Esophagus mucosa (tissue), 1 donor: ENCODE measurements around the gene GBA2. TPM values are rescaled to one million over a fixed set of nuclear protein-coding genes. Genes with fewer than 3 reads are reported as not detected.

Experiments used
- ATAC-seq: fragments of 200-7000 bp; cut with Tn5 transposase; one replicate; pipeline ENCODE4 v1.9.1; 2020
- total RNA-seq: library from RNA; stranded (reverse); gene quantifications from one replicate; pipeline ENCODE4 v1.2.4, GENCODE V29; 2023
- donor health status: DM: yes; HTN: yes; CAD: no.

Gene GBA2
- total RNA-seq, 1 donor from 2014 or later: 20.9 TPM

DNA sequence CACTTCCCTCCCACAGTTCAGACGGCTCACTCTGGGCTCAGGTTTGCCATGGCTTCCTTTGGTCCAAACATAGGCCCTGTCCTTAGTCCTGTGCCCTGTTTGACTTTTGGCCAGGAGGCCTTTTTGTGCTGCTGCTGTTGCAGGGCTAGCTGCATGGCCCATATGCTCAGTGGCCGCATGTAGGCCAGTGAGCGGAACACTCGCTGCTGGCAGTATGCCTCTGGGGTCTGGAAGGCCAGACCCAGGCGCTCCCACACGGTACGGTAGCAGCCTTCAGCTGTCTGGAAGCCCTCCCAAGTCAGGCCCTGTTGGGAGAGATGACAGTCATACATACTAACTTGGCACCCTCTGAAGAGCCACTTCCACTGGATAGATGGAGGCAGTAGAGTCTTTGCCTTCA, 11.9 kb downstream of the GBA2 start:
- no peak for ATAC-seq

DNA sequence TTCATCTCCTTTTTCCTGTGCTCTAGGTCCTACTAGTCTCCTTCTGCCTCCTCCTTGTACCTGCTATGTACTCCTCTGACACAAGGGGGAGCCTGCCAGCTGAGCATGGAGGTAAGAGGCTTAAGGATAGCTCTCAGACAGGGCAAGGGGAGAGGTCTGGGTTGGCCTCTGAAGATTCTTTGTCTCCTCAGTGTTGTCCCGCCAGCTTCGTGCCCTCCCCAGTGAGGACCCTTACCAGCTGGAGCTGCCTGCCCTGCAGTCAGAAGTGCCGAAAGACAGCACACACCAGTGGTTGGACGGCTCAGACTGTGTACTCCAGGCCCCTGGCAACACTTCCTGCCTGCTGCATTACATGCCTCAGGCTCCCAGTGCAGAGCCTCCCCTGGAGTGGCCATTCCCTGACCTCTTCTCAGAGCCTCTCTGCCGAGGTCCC, 12.8 kb downstream of the GBA2 start:
- peak; percentile 25 for ATAC-seq

DNA sequence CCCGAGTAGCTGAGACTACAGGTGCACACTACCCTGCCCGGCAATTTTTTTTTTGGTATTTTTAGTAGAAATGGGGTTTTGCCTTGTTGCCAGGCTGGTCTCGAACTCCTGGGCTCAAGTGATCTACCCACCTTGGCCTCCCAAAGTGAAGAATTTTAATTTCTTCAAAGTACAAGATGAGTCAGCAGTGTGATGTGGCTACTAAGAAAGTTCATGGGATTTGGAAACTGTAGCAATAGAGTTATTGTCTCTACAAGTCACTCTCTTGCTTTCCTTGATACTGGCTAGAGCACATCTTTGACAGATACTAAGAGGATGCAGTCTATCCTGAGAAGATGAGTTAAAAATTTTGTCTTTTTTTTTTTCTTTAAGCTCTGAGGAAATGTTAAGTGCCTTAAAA, 14.9 kb downstream of the GBA2 start:
- no peak for ATAC-seq

DNA sequence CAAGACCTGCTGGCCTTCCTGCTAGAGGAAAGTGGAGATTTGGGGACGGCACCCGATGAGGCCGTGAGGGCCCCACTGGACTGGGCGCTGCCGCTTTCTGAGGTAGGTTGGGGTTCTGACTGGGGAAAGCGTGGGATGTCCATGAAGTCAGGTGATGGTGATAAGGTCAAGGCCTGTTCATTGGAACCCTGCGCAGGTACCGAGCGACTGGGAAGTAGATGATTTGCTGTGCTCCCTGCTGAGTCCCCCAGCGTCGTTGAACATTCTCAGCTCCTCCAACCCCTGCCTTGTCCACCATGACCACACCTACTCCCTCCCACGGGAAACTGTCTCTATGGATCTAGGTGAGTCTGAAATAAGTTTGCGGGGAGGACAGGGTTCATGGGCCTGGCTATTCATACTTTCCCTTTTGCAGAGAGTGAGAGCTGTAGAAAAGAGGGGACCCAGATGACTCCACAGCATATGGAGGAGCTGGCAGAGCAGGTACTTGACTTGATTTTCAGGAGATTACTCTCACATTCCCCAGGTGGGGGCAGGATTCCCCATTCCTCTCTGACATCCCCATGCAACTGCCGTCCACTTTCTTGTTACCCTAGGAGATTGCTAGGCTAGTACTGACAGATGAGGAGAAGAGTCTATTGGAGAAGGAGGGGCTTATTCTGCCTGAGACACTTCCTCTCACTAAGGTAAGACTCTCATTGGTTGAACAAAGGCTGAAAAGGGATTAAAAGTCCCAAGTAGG, 16.1 kb downstream of the GBA2 start:
- ATAC-seq: peak; percentile 18

DNA sequence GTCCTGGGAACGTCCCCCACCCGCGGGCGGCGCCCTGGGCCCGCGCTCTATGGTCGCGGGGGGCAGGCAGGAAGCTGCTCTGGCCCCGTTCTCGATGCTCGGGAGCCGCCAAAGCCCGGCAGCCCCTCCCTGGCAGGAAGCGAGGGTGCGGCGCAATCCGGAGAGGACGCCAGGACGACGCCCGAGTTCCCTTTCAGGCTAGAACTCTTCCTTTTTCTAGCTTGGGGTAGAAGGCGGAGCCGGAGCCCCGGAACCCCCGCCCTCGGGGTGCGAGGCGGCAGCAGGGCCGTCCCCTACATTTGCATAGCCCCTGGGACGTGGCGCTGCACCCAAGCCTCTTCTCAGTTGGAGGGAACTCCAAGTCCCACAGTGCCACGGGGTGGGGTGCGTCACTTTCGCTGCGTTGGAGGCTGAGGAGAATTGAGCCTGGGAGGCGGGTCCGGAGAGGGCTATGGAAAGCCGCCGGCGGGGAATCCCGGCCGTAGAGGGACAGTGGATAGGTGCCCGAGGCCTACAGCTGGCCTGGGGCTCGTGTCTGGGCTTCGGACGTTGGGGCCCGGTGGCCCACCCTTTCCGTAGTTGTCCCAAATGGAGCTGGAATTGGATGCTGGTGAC, 16.7 kb downstream of the GBA2 start, which contains the start of the genes CREB3 and TLN1:
Gene CREB3, plus strand, starts transcription at position 482 of the 615 bp plus-strand sequence. Its CDS starts 107 bp downstream, at position 589.
Gene TLN1, minus strand, starts transcription at position 11 of the 615 bp plus-strand sequence. CDS start 6,501 bp downstream, outside the sequence.
- peak; percentile 92 for ATAC-seq

DNA sequence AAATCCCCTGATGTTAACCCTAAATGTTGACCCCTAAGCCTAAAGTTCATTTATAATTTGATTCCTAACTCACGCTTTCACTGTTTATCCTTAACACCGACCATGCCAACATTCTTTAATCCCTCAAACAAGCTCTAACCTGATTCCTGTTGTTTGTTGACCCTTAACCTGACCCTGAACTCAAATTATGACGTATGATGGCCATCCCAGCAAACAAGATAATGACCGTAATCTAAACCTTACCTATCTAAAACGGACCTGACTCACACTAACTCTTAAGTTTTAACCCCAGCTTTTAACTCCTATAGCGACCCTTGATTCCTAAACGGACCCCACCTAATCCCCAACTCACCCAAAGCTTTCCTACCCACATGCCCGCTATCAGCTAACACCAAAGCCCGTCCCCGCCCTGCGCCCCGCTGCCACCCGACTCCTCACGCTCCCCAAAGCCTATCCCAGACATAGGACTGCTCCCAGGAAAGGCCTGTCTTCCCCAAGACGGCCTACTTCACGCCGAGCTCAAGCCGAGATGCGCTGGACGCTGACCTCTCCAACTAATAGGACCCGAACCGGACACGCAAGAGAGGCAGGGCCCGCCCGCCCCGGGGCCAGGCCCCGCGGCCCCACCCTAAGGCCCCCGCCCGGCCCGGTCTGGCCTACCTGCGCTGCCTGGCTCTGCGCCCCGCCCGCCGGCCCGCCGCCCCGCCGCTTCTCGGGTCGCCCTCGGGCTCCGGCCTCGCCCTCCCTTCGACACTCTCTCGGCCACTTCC, 17.4 kb downstream of the GBA2 start:
- ATAC-seq: peak; percentile 0

DNA sequence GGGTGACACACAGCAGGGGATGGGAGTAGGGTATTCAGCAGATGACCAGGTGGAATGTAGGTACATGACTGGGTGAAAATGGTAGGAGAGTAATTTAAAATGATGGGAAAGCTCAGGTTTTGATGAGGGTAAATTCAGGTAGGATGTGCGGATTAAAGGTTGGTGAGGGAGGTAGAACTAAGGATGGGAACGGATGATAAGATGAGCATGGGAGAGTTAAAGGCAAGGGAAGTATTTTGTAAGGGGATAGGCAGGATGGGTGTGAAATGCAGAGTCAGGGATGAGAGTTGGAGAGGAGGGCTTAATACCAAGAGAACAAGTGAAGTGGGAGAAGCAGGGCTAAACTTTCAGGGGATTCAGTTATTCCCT, 18.6 kb downstream of the GBA2 start:
- ATAC-seq: no peak

DNA sequence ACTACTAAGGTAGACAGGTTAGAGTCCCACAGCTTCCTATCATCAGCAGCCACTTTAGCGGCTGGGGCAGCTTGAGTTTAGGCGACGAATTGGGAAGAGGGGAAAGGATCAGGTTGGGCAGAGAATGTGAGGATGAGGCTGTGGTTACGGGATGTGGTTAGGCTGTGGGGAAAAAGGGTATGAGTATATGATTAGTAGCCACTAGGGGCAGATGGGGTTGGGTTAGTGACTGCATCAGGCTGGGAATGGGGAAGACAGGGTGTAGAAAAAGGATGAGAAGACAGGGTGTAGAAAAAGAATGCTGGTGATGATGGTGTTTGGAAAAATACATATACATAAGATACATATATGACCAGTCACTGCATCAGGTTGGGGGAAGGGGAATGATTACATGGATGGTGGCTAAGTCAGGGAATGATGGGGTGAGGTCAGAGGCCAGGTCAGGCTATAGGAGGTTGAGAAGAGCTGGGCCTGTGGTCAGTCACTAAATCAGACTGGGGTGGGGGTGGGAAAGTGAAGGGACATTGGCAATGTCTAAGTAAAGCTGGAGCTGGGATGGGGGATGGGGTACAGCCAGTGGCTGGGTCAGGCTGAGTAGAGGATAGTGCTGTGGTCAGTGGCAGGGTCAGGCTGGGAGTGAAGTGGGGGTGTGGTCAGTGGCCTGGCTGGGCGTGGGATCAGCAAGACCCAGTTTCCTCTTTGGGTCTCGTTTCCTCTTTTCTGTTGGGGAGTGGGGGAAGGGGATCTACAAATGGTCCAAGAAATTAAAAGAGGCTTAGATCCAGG, 19.1 kb downstream of the GBA2 start:
- ATAC-seq: no peak

DNA sequence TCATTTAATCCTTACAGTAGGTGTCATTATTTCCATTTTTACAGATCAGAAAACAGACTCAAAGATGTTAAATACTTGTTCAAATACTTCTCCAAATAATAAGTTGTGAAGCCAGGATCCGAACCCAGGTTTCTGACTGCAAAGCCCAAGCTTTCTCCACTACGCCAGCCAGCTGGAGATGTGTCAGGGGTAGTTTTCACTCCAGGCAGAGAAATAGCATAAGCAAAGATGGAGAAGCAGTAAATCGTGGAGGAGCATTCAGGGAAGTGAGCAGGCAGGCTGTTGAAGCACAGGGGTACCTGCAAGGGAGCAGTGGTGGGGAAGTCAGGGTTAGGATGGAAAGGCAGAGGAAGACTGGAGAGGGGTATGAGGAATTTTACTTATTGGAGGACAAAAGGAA, 19.9 kb downstream of the GBA2 start:
- no peak for ATAC-seq

DNA sequence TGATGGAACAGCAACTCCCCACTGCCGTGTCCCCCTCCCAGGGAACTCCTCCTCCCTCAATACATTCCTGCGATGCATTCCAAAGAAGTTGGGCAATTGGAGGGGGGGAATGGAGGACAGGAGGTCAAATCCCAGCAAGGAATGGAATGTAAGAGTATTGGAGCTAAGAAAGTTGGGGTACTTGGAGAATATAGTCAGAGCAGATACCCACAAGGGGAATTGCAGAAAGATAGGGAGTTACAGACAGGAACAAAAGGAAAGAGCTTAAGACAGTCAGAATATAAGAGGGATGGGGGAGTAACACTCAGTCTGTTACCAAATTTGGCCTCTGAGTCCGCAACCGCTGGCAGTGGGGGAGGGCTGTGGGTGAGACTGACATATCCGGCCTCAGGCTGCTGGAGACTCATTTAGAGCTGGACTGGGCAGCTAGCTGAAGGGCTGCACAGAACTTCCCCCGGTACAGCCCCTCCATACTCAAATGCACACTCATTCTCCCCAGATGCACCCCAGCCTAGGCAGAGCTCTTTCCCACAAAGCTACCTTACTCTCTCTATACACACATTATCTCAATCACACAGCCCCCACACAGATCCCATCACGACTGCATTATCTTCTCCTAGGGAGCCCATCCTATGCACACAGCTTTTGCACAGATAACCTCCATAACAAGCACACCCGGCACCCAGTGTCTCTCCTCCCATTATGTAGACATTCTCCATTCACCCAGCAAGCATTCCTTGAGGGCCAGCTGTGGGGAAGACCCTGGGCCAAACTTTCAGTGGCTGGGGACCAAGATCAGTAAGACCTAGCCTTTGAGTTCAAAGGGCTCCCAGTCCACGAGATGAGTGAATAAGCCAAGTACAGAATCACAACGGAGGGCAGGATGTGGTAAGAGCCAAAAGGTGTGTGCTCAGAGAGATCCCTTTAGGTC, 20.7 kb downstream of the GBA2 start:
- no peak for ATAC-seq

DNA sequence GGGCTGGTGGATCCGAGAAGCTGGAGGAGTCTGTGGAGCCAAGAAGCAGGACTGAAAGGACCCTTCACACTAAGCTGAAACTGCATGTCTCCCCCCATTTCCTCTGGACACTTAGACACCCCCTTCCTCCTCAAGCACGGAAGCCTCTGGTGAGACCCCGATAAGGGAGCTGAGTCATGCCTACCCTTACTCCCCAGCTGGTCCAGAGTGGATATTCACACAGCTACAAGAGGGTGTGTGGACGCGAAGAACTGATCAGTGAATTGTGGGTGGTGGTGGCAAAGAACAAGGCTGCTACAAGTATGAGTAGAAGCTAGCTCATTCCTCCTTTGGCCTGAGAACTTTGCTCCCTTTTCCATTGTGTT, 21.4 kb downstream of the GBA2 start:
- ATAC-seq: no peak

DNA sequence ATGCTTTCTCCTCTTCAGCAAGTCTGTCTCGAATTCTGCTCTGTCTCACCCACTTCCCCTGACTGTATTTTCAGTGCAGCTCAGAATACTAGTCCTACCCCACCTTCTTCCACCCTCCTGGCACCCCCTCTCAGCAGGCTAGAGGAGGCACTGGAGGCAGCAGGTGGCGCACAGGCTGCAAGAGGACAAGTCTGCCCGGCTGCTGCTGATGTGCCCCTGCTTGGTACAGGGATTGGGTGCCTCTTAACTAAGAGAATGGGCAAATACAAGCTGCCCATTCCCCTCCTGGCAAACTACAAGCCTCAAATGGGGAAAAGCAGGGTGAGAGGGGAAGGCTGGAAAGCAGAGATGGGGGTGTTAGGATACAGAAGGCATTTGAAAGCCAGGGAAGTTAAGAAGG, 22.1 kb downstream of the GBA2 start:
- no peak for ATAC-seq

DNA sequence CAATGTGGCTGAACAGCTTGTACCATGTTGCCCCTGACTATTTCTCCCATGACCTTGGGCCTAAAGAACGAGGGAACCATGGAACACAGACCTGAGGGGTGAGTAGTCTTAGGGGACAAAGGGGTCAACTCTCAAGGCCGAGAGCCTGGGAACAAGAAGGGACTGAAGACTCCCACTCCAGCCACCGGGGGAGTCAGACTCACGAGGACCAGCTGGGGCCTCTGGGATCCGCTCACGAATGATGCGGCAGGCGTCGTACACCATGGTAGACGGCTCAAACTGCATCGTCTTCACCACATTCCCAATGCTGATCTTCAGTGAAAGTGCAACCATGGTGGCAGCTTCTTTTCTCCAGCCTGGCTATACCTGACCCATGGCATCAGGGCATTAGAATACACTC, 23.7 kb downstream of the GBA2 start:
- no peak for ATAC-seq

DNA sequence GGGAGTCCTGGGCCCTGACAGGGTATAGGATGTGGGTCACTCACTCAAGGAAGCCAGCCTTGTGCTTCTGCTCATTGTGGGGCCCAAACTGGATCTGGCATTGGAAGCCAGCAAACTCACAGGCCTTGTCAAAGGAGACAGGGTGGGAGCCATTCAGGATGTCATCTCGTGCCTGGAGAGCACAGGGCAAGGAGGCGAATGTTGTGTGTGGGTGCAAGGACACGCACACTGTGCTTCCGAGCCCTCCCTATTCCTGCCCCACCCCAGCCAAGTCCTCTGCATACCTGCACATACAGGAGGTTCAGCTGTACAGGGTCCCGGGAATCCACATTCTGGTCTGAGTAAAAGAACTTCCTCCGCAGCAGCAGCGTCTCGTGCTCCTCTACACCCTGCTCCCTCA, 25.1 kb downstream of the GBA2 start:
- ATAC-seq: no peak

DNA sequence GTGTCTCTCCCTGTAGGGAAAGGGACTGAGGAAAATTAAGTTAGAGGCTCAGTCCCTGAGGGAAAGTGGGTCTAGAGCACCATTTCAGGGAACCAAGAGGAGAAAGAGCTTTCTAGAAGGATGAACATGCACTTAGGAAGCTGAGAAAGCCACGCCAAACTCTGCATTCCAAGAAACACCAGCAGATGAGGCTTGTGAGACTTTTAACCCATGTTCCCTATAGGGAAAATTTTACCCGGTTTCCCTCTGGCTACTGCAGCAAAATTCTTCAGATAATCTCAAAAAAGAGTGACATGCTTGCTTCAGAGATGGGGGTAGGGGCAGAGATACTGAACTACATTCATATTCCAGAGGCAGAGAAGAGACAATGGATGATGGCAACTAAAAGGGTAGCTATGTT, 25.6 kb downstream of the GBA2 start:
- no peak for ATAC-seq

DNA sequence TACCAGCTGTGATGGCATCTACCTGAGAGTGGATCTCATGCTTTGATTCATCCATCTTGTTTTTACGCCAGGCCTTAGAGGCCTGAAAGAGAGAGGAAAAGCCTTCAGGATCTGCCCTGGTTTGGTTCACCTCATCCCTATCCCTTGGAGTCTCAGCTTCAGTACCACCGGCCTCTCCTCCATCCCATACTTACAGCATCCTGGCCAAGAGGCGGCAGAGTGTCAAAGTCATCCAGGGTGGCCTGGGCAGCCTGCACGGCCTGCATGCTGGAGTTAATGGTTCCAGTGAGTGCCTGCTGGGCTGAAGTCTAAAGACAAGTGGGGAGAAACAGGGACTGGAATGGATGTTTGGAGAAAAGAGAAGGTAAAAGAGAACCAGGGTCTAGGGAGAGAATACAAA, 29.5 kb downstream of the GBA2 start:
- no peak for ATAC-seq

DNA sequence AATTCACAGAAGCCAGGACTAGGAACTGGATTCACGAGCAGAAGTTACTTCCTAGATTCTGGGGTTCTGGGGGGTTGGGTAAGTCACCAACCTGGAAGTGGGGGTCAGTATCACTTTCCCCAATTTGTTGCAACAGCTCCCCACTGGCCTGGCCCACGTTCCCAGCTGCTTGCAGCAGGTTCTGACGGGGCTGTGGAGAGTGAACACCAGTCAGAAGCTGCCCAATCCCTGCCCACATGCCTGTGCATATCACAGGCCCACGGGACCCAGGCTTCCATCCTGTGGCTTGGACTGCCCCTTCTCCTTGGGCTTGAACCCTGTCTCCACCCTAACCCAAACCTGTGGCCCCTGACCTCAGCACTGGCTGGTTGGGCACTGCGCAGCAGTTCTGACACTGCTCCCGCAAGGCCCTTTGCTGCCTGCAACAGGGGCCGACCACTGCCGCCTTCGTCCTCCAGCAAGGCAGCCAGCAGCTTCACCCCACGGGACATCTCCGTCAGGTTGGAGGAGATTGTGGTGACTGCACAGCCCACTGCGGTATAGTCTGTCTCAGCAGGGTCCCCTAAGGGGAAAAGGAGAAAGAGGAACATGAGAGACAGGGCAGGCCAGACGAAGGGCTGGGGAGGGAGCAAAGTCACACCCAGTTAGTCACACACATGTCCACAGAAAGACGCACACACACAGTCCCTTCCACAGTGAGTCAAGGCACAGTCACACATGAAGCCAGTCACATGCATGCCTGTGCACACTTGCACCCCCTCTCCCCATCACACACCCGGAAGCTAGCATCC, 30.1 kb downstream of the GBA2 start:
- ATAC-seq: peak; percentile 93

DNA sequence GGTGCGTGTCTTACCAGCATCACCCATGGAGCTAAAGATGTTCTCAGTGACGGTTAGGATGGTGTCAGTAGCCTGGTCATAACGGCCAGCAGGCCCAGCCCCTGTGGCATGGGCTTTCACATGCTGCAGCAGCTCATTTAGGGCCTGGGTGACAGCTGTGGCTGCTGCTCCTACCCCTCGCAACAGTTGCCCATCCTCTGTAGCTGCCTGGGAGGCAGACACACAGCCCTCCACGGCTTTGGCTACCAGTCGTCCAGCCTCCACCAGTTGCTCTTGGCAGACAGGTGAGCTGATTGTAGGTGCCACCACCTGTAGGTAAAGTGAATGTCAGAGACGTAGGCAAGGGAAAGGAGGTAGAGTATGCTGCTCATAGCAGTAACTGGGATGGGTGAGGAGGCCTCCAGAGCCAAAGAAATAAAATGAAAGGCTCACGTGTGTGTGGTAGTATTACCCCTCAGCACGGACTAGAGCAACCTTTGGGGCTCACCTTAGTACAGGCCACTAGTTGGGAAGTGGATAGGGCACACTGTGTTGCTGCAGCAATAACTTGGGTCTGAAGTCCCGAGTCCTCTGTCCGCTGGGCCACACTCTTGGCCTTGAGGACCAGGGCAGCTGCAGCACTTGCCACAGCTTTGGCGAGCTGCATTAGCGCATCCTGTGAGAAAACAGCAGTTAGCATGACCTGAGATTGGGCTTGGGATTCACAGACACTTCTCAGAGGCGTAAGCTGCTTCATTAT, 31.7 kb downstream of the GBA2 start:
- ATAC-seq: no peak

DNA sequence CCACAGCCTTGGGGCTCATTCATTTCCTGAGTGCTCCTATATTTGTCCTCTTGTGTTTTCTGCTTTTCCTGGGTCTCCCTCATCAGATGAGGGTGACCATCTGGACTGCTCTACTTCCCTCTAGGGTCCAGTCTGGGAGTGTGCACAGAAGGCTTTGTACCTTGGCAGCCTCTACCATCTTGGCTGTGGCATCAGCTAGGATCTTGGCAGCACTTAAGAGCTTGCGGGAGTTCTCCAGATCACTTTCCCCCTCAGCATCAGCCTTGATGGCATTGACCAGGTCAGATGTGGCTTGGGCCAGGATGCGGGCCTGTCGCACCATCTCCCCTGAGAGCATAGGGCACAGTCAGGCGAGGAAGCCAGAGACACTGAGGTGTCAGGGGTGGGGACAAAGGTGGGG, 32.8 kb downstream of the GBA2 start:
- no peak for ATAC-seq
